DMS153 (cell line): ENCODE results near the gene DGKD.
"Not testable (repeated sequence)": the region's sequence is repeated elsewhere in the genome, so short reads cannot be mapped to it uniquely, and the experiment has no call there.

Source experiments
- DNase-seq: peaks from one replicate; lab custom pipeline; 2025; lab: John Stamatoyannopoulos, UW

DGKD gene, protein sequence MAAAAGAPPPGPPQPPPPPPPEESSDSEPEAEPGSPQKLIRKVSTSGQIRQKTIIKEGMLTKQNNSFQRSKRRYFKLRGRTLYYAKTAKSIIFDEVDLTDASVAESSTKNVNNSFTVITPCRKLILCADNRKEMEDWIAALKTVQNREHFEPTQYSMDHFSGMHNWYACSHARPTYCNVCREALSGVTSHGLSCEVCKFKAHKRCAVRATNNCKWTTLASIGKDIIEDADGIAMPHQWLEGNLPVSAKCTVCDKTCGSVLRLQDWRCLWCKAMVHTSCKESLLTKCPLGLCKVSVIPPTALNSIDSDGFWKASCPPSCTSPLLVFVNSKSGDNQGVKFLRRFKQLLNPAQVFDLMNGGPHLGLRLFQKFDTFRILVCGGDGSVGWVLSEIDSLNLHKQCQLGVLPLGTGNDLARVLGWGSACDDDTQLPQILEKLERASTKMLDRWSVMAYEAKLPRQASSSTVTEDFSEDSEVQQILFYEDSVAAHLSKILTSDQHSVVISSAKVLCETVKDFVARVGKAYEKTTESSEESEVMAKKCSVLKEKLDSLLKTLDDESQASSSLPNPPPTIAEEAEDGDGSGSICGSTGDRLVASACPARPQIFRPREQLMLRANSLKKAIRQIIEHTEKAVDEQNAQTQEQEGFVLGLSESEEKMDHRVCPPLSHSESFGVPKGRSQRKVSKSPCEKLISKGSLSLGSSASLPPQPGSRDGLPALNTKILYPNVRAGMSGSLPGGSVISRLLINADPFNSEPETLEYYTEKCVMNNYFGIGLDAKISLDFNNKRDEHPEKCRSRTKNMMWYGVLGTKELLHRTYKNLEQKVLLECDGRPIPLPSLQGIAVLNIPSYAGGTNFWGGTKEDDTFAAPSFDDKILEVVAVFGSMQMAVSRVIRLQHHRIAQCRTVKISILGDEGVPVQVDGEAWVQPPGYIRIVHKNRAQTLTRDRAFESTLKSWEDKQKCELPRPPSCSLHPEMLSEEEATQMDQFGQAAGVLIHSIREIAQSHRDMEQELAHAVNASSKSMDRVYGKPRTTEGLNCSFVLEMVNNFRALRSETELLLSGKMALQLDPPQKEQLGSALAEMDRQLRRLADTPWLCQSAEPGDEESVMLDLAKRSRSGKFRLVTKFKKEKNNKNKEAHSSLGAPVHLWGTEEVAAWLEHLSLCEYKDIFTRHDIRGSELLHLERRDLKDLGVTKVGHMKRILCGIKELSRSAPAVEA

DNA sequence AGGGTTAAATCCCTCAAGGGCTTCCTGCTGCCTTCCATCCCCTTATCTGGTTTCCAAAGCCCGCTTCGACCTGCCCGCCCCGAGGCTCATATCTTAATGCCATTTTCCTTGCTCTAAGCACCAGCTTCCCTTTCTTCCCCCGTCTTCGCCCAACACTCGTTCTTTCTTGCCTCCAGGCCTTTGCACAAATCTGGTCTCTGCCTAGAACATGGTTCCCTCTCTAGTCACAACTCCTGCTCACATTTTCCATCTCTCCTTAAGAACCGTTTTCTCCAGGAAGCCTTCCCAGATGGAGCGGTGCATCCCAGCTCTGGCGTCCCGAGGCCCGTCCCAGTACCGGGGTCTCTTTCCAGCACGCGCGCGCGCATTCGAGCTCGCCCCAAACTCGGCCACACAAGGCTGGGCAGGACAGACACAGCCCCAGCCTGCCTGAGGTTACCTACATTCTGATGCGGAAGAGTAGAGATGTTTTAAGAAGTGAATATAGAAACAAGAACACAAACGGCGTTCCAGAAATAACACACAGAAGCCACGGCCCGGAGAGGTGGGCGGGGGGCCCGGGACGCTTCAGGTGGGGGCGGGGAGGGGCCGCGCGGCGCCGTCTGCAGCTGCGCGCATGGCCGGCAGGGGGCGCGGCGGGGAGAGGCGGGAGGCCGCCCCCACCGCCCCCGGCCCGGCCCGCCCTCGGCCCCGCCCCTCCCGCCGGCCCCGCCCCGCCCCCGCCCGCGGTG is at the start of gene DGKD:
Gene DGKD, plus strand, starts transcription at position 726 of the 731 bp plus-strand sequence. CDS start 25 bp downstream, outside the sequence.
- DNase-seq: peak; percentile 11

DNA sequence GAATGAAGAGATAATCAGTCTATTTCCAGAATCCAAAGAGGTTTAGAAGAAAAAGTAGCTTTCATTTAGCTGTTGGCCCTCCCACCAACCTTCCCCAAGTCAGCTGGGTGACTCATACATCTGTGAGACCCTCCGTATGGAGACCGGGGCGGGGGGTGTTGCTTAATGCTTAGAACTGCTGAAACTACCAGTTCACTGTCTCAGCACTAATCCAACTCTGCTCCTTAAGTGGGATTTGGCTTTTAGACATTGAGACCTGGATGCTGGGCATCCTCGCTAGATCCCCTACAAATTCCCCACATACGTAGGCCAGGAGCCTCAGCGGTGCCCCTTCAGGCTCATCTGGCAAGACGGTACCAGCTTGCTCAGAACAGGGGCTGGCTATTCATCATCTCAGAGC is 46.7 kb upstream of the DGKD start, which contains the start of gene SAG:
Gene SAG, plus strand, starts transcription at position 252 of the 400 bp plus-strand sequence. CDS start 1,374 bp downstream, outside the sequence.
- DNase-seq: no peak

DNA sequence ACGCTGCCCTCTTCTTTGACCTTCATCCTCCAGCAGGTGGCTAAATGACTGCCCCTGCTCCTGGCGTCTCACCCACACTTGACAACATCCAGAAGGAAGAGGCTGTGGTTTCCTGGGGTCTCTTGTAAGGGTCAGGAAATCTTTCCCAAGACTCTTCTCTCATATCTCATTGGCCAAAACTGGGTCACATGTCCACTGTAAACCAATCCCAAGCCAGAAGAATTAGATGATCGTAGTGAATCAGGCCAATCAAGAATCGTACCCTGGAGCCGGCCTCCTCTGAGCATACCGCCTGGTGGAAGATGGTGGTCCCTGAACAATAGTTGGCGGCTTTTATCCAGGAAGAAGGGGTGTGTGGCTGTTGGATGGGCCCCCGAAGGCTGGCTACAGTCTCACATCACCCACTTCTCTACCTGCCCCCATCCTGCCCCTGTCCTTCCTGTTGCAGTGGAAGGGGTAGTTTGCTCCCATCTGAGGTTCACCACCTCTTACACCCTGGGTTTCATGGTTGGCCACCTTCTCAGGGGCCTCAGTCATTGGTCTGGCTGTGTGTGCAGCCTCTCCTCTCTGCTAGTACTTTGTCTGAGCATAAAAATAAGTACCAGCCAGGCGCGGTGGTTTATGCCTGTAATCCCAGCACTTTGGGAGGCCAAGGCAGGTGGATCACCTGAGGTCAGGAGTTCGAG is 42.9 kb upstream of the DGKD start:
- no peak for DNase-seq

DNA sequence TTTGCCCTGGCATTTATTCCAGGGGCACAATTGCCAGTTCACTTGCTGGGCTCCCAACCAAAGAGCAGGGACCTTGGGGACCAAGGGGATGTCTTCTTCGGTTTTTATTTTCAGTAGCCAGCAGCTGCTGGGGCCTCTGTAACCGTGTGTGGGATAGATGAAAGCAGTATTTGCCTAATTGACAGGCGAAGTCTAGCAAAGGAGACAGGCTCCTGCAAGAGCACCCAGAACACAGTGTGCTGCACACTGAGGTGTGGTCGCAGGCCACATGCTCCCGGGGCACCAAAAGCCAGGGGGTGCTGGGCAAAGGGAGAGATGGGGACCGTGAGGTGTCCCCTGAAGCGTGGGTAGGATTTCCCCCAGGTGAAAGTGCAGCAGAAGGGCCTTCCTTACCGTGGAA is 41.4 kb upstream of the DGKD start:
- no peak for DNase-seq

DNA sequence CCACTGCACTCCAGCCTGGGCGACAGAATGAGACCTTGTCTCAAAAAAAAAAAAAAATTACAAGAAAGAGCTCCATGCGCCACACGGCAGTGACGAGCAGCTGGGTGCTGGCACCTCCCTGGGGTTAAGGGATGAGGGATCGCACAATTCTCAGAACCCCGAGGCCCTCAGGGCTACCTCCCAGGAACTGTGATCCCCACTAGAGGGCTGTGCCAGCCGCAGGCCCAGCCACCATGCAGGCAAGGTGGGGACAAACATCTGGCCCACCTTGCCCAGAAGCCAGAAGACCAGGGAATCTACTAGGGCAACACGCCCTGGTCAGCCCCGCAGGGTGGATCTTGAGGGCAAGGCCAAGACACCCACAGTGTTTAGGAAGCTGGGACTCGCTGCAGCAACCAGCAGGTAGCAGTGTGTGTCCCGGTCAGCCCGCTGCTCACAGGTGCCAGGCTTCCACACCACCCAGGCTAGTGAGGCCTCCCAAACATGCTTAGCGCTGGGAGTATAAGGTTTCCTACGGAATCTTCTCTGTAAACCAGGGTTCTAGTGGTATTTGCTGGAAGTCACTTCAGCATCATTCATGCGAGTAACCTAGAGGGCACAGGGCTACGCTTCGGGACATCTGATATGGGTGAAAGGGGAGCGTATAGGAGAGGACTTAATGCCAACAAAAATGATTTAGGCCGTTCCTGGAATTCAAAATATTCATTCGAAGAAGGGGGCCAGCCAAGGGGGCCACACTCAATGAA is 39.9 kb upstream of the DGKD start:
- DNase-seq: no peak

DNA sequence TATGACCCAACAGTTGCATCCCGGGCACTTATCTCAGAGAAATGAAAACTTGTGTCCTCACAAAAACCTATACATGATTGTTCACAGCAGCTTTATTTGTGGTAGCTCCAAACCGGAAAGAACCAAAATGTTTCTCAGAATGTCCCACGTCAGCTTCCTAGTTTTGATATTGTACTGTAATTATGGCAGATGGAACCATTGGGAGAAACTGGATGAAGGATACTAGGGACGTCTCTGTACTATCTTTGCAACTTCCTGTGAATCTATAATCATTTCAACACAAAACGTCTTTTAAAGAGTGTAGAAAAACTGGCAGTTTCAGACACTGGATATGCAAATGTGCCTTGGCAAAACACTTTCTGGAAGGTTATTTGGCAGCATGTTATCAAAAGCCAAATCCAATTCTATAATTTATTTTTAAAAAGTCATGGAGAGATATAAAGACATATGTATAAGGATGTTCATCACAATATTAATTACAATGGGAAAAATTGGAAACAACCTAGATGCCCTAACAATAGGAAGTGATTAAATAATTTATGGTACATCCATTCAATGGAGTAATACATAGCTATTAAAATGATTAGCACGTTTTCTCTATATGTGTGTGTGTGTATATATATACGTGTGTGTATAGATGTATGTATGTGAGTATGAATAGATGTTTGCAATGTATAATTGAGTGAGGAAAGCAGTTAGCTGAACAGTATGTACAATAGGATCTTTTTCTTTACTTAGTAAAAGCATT is 36.9 kb upstream of the DGKD start:
- DNase-seq: no peak

DNA sequence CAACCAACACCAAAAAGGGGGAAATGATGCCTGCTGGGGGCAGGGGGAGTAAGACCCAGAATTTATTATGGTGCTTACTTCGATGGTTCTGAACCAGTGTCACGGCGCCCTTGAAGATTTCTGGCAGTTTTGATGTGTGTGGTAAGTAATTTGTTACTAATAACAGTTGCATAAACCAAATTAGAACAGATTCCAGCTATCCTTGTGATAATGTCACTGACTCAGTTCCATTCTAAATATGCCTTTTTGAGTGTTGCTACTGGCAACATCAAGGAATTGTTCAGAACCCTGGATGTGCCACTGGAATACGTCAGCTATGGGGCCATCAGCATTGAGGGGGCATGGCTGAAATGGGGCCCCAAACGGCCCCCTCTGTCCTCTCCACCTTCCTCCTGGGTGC is 35.0 kb upstream of the DGKD start:
- no peak for DNase-seq

DNA sequence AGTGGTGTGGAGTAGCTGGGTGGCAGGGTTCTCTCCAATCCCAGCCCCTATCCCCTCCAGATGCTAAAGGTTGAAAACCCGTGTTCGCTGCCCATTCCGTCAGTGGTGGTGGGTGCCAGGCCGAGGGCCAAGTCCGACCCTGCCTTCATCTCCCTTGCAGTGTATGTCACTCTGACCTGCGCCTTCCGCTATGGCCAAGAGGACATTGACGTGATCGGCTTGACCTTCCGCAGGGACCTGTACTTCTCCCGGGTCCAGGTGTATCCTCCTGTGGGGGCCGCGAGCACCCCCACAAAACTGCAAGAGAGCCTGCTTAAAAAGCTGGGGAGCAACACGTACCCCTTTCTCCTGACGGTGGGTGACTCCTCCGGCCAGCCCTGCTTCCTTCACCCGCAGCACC is 33.8 kb upstream of the DGKD start:
- DNase-seq: no peak

DNA sequence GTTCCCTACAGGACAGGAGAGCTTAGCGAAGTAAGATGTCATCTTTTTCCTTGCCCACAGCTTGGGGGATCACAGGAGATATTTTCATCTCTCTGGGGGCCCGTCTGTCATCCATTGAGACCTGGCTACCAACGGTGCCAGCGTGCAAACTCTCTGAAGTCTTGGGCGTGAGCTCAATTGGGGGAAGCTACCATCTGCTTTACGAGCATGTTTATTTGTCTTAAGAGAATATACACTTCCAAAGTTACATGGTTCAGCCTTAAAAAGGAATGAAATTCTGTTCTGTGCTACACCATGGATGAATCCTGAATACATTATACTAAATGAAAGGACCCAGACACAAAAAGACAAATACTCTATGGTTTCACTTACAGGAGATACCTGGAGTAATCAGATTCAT is 33.1 kb upstream of the DGKD start:
- no peak for DNase-seq

DNA sequence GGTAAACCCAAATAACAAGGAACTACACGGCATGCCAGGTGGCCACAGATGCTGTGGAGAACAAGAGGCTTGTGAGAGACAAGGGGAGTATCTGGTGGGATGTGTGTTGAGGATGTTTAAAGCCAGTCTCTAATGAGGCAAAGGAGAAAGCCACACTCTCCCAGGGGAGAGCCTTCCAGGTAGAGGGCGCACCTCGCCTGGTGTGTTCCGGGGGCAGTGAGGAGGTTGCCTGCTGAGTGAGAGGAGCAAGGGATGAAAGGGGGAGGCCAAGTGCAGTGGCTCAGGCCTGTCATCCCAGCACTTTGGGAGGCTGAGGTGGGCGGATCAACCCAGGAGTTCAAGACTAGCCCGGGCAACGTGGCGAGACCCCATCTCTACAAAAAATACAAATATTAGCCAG is 30.4 kb upstream of the DGKD start:
- DNase-seq: no peak

DNA sequence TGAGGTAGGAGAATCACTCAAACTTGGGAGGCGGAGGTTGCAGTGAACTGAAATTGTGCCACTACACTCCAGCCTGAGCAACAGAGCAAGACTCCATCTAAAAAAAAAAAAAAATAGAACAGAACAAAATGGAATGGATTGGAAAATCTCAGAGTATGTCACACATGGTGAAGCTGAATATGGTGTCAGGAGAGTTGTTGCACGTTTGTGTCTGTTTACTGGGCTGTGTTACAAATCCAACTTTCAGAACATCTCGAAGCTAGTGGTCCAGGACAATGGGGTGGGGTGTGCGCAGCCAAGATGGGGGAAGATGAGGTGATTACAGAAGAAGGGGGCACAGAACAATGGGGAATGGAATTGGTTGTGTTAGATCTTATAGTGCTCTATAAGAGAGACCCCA is 29.0 kb upstream of the DGKD start:
- no peak for DNase-seq

DNA sequence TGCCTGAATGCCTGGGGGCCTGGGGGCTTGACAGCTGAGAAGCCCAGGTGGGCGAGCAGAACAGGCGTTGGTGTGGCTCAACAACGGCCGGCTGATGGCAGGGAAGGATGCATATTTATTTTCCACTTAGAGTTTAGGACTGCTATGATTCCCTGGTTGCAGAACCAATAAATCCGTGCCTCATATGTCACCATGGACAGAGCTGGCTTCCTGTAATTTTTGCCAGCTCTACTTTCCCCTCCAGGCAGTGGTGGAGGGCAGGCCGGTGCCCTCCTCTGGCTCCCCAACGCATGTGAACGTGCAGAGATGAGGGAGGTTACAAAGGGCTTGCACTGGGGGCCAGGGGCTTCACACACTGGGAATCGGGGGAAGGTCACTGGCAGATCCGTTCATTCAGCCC is 28.5 kb upstream of the DGKD start:
- no peak for DNase-seq

DNA sequence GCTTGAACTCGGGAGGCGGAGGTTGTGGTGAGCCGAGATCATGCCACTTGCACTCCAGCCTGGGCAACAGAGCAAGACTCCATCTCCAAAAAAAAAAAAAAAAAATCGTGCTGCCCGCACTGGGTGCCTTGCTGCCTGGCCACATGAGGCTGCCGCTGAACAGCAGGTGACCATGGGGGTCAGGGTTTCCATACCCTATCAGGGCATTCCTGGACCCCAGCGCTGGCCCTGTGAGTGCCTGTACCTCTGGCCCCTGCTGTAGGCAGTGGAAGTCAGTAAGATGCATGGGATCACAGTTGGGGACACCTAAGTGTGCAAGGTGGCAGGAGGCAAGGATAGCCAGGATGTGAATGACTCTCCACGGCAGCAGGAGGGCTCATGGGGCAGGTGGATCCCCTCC is 27.8 kb upstream of the DGKD start:
- no peak for DNase-seq

DNA sequence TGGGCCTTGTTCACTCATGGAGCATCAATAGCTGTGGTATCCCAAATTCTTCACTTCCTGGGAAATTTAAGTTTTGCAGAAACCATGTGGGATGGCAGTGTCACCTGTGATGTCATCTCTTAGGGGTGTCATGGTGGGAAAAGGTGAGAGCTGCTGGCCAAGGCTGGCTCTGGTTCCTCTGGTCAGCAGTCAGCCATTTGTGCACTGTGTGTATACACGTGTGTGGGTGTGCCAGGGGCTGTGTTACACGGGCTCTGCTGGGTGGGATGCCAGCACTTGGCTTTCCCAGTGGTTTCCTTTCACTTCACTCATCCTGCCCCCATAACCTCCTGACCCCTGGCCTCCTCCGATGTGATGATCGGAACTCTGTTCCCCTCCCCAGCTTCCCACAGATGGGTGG is 25.4 kb upstream of the DGKD start:
- no peak for DNase-seq

DNA sequence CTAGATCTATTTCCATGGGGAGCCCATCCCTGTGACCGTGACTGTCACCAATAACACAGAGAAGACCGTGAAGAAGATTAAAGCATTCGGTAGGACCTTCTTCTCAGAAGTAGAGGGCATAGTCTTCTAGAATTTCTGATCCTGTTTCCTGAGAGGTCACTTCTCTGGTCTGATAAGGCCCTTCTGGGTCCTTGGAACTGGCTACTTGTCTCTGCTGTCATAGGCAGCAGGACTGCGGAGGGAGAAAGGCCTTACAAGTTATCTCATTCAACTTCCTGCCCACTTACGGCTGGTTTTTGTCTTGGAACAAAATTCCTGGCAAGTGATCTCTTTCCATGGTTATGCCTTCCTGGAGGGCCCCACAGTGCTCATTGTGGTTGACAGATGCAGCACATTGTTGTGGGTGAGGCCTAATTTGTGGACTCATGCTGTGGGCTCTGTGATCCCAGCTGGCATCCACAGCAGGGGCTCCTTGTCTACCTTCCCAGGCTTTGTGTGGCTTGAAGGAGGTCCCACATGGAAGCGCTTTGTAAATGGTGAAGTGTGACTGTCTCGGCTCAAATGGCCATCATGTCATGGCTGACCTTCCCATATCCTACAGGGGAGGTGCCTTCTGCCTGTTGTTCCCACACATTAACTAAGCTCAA is 24.7 kb upstream of the DGKD start:
- DNase-seq: peak; percentile 31

DNA sequence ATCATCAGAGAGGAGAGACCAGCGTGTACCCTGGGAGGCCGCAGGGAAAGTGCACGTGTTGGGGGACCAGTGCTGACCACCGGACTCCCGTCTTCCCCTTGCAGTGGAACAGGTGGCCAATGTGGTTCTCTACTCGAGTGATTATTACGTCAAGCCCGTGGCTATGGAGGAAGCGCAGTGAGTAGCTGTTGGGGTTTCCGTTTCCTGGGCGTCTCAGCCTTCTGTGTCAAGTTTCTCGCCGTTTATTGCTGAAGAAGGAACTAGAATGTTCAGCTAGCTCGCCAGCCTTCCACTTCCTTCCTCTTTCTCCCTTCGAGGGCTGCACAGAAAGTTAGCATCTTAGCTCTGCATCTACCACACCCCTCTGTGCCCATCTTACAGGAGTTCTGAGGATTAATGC is 22.8 kb upstream of the DGKD start:
- DNase-seq: no peak

DNA sequence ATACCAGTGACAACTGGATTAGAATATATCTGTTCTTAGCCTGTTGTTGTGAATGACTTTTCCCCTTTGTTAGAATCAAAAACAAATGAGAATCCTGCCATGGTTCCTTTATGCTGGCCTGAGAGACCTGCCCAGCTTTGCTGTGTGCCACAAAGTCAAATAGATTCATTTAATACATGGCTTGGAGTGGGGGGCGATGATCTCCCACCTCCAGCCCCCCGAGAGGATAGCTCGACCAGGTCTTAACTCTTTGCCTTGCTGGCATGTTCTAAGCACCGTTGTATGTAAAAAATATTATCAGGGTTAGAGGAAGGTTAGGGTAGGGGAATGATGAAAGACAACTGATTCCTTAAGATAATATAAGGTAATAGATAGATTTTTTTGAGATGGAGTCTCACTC is 22.2 kb upstream of the DGKD start:
- no peak for DNase-seq

DNA sequence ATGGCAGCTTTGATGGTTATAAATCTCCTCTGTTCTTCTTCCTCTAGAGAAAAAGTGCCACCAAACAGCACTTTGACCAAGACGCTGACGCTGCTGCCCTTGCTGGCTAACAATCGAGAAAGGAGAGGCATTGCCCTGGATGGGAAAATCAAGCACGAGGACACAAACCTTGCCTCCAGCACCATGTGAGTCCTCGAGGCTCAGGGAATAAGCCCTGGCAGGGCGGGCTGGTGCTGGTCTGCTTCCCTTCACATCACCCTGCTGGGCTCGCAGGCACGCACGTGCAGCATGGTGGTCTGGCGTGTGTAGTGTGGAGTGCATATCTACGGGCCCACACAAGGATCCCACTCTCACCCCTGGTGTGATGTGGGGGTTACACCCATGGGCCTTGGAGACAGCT is 19.4 kb upstream of the DGKD start:
- no peak for DNase-seq

DNA sequence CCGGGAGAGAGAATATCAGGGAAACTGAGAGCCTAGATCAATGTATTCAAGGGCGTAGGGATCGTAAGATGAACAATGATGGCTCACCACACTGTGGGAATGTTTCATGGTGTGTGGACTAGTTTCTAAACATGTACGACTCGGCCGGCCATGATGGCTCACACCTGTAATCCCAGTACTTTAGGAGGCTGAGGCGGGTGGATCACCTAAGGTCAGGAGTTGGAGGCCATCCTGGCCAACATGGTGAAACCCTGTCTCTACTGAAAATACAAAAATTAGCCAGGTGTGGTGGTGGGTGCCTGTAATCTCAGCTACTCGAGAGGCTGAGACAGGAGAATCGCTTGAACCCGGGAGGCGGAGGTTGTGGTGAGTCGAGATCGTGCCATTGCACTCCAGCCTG is 18.2 kb upstream of the DGKD start:
- not testable (repeated sequence) for DNase-seq
